ENCODE data around the gene TIPARP.

DNA sequence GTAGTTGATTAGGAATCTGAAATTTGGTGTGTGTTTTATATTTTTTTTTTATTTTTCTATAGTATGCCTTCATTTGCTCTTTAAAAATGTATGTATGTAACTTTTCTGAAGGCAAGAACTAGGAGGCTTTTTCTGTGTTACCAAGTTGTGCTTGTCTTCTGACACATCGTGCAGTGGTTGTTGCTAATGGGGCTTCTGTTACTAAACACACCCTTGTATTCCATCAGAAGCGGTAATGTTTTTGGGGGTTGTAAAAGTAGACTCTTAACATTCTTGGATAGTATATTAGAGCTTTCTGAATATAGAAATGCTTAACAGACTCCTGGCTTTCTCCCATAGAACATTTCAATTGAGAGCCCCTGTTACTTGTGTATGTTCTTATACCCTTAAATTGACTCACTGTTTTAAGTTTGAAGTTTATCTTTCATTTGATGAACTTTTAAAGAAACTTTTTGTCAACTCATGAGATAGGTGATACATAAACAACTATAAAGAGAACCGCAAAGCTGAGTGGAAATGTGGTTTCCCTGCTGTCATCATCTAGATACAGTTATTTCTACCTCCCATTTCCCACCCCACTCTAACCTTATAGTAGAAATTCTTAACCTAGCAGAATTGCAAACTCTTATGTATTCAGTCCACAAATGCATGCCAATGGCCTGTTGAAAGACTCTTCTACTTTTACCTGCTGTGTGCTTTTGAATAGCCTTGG is 2.5 kb downstream of the TIPARP start:
- TF ChIP-seq, protein P1, sequence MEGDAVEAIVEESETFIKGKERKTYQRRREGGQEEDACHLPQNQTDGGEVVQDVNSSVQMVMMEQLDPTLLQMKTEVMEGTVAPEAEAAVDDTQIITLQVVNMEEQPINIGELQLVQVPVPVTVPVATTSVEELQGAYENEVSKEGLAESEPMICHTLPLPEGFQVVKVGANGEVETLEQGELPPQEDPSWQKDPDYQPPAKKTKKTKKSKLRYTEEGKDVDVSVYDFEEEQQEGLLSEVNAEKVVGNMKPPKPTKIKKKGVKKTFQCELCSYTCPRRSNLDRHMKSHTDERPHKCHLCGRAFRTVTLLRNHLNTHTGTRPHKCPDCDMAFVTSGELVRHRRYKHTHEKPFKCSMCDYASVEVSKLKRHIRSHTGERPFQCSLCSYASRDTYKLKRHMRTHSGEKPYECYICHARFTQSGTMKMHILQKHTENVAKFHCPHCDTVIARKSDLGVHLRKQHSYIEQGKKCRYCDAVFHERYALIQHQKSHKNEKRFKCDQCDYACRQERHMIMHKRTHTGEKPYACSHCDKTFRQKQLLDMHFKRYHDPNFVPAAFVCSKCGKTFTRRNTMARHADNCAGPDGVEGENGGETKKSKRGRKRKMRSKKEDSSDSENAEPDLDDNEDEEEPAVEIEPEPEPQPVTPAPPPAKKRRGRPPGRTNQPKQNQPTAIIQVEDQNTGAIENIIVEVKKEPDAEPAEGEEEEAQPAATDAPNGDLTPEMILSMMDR (IDR thresholded peaks at IDR 0.05; ENCODE audit: low read length): no peak
- no peak for TF ChIP-seq EZH2 (IDR thresholded peaks at IDR 0.05; ENCODE audit: borderline replicate concordance, low read length)

Data from OCI-LY1 (cell line).